ENCODE results near the gene PDXK. TPM values are rescaled to one million over a fixed set of nuclear protein-coding genes. Genes with fewer than 3 reads are reported as not detected.

Gene PDXK
- polyA plus RNA-seq, 1 of the 3 experiments (the other 2 are of a cell fraction) = 85.7 TPM

DNA sequence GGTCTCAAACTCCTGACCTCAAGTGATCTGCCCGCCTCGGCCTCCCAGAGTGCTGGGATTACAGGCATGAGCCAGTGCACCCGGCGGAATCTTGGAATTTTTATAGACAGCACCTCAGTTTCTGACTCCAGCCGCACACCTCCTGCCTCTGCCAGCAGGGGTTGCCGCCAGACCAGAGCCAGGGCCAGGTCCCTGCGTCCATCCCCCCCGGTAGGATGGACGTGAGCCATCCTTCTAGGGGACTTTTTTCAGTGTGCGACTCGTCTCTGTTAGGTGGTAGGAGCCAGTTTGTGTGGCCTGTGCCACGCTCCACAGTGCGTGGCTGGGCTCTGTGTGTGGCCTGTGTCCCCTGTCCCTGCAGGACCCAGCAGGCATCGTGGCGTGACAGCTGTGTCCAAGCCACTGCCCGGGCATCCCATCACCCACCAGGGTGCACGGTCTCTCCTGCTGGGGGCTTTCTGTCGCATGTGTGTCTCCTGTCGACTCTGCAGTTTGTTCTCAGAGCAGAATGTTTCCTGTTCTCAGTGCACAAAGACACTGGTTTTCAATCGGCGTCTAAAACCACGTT lies 41.5 kb downstream of the PDXK start:
- Histone ChIP-seq H3K27me3 (ENCODE audit: insufficient read depth) (no peaks in the 10 kb centered on the region), H3K9me2 (no peaks in the 10 kb centered on the region), H4K20me1 (ENCODE audit: insufficient read depth) (no peaks in the 10 kb centered on the region), H3K4me3 (ENCODE audit: low read depth in 2 of 2, low read length in 1 of 2) (no peak overlapping the region), H3K9ac (no peak overlapping the region), H3K27ac (ENCODE audit: low read depth in 2 of 2, low read length in 1 of 2) (no peak overlapping the region), H3F3A (replicated peaks; ENCODE audit: insufficient read depth) (no peaks in the 10 kb centered on the region), H3K4me1 (ENCODE audit: control insufficient read depth in 1 of 2, insufficient read depth in 2 of 2, low read depth in 1 of 2, low read length in 1 of 2) (no peaks in the 10 kb centered on the region; a peak in 1 of 4 replicates), H2AFZ (ENCODE audit: low read depth) (no peak overlapping the region), H3K9me3 (no peaks in the 10 kb centered on the region), H3K4me2 (no peak overlapping the region), H3K79me2 (ENCODE audit: insufficient read depth) (no peaks in the 10 kb centered on the region), H3K36me3 (replicated peaks in 1 of 2; ENCODE audit: control insufficient read depth in 1 of 2, insufficient read depth in 2 of 2, low read length in 1 of 2) (peaks cover 0 to 47% of the 10 kb centered on the region in 2 experiments)
- ChIA-PET CTCF (no interaction called here), POLR2A (no interaction called here)
- TF ChIP-seq JUND (IDR thresholded peaks at IDR 0.05) = no peak
- no peak for DNase-seq
- 96% methylated on average over 17 of the region's 22 CpGs for WGBS (ENCODE audit: low lambda C conversion rate)

- H2AFZ ChIP-seq (ENCODE audit: low read depth) = no peak overlapping the region
- no peak overlapping the region for H3K4me2 ChIP-seq
- 90% methylated on average over 18 of the region's 18 CpGs for WGBS (ENCODE audit: low lambda C conversion rate)
- H3K27me3 ChIP-seq (ENCODE audit: insufficient read depth) = no peaks in the 10 kb centered on the region
- no peaks in the 10 kb centered on the region for H4K20me1 ChIP-seq (ENCODE audit: insufficient read depth)
- H3K79me2 ChIP-seq (ENCODE audit: insufficient read depth) = no peaks in the 10 kb centered on the region
- no peak overlapping the region for H3K4me3 ChIP-seq (ENCODE audit: low read depth in 2 of 2, low read length in 1 of 2)
- no peak for DNase-seq
- no peaks in the 10 kb centered on the region; a peak in 1 of 4 replicates for H3K4me1 ChIP-seq (ENCODE audit: control insufficient read depth in 1 of 2, insufficient read depth in 2 of 2, low read depth in 1 of 2, low read length in 1 of 2)
- no peaks in the 10 kb centered on the region for H3F3A ChIP-seq (replicated peaks; ENCODE audit: insufficient read depth)
- H3K9me2 ChIP-seq = no peaks in the 10 kb centered on the region
- CTCF ChIA-PET = interaction anchor here (0.8 to 1.3 kb wide), 3 partner anchors 8 to 28 kb away, joined by 3 to 5 read pairs (median 3); partner anchors contain the start of gene RRP1
- no peak overlapping the region for H3K27ac ChIP-seq (ENCODE audit: low read depth in 2 of 2, low read length in 1 of 2)
- H3K9me3 ChIP-seq = no peaks in the 10 kb centered on the region
- TF ChIP-seq, protein P1, sequence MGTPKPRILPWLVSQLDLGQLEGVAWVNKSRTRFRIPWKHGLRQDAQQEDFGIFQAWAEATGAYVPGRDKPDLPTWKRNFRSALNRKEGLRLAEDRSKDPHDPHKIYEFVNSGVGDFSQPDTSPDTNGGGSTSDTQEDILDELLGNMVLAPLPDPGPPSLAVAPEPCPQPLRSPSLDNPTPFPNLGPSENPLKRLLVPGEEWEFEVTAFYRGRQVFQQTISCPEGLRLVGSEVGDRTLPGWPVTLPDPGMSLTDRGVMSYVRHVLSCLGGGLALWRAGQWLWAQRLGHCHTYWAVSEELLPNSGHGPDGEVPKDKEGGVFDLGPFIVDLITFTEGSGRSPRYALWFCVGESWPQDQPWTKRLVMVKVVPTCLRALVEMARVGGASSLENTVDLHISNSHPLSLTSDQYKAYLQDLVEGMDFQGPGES (IDR thresholded peaks at IDR 0.05; ENCODE audit: low read depth, low read length) = no peak
- TF ChIP-seq EZH2phosphoT487 (IDR thresholded peaks at IDR 0.05; ENCODE audit: borderline replicate concordance, low read depth) (no peak), YY1 (IDR thresholded peaks at IDR 0.05; ENCODE audit: low read depth) (no peak), USF1 (IDR thresholded peaks at IDR 0.05; ENCODE audit: borderline replicate concordance, low read depth) (no peak), FOXJ3 (CRISPR knock-in tag; IDR thresholded peaks at IDR 0.05) (no peak), ELF1 (IDR thresholded peaks at IDR 0.05) (no peak), MXI1 (IDR thresholded peaks at IDR 0.05; ENCODE audit: low read depth, low read length) (no peak)
- H3K36me3 ChIP-seq (replicated peaks in 1 of 2; ENCODE audit: control insufficient read depth in 1 of 2, insufficient read depth in 2 of 2, low read length in 1 of 2) = peaks cover 0 to 34% of the 10 kb centered on the region in 2 experiments
- no peak overlapping the region for H3K9ac ChIP-seq
- POLR2A ChIA-PET = no interaction called here
These were observed 43.0 kb downstream of the PDXK start for GRCh38 chr21:43761886-43762285.

Measured in SK-N-SH (cell line).